SK-N-SH (cell line): Measurements from ENCODE around the gene S100A8. TPM values are rescaled to one million over a fixed set of nuclear protein-coding genes. Genes with fewer than 3 reads are reported as not detected.

ENCODE experiments used
- CTCF ChIA-PET: fragments of 300-600, 350-600 bp; formaldehyde crosslinking; extraction: SDS; loops from one replicate; lab custom pipeline; 2021; lab: Yijun Ruan, JAX
- POLR2A ChIA-PET: fragments of 350-600 bp; sonication (Branson Sonifier 250); formaldehyde crosslinking; extraction: SDS; loops from one replicate; lab custom pipeline; 2020; ENCODE audit warnings: antibody characterized with exemption, inconsistent platforms; lab: Yijun Ruan, JAX
- DNase-seq: peaks from one replicate; pipeline ENCODE4 v3.0.0; 2012
- H2AFZ ChIP-seq: fragments of 200-600 bp; sonication (generic); 2 replicates; pipeline ENCODE4 v1.8.1; 2016; ENCODE audit warnings: antibody characterized with exemption, mild to moderate bottlenecking, low read depth
- H3F3A ChIP-seq: fragments of 200-600 bp; sonication (generic); replicated peaks from 2 replicates; pipeline ENCODE3; 2016; ENCODE audit warnings: antibody characterized with exemption, mild to moderate bottlenecking; ENCODE audit not compliant: insufficient read depth
- H3K27ac ChIP-seq, 2 experiments: fragments of 200-500 bp in 1 of 2; fragments of 200-600 bp in 1 of 2; sonication (Bioruptor generic) in 1 of 2; sonication (generic), shearing (Covaris generic) in 1 of 2; 2 replicates each; pipeline versions ENCODE4 v1.5.1 to v1.6.1; 2014 to 2016; ENCODE audit warnings: low read depth in 2 of 2, inconsistent platforms in 1 of 2, low read length in 1 of 2, mild to moderate bottlenecking in 1 of 2, mixed read lengths in 1 of 2
- H3K27me3 ChIP-seq: fragments of 200-600 bp; sonication (generic), shearing (Covaris generic); 2 replicates; pipeline ENCODE4 v1.6.1; 2016; ENCODE audit warnings: mixed run types; ENCODE audit not compliant: insufficient read depth
- H3K36me3 ChIP-seq, 2 experiments: fragments of 200-500 bp in 1 of 2; fragments of 200-600 bp in 1 of 2; sonication (Bioruptor generic) in 1 of 2; sonication (generic) in 1 of 2; replicated peaks in 1 of 2; 2 replicates each; pipeline versions ENCODE3 to v1.5.1; 2014 to 2016; ENCODE audit warnings: low read length in 1 of 2, mild to moderate bottlenecking in 1 of 2; ENCODE audit not compliant: insufficient read depth in 2 of 2, control insufficient read depth in 1 of 2
- H3K4me1 ChIP-seq, 2 experiments: fragments of 200-500 bp in 1 of 2; fragments of 200-600 bp in 1 of 2; sonication (Bioruptor generic) in 1 of 2; sonication (generic), shearing (Covaris generic) in 1 of 2; 2 replicates each; pipeline versions ENCODE4 v1.5.1 to v1.6.1; 2014 to 2016; ENCODE audit warnings: low read depth in 1 of 2, low read length in 1 of 2, mixed run types in 1 of 2; ENCODE audit not compliant: insufficient read depth in 2 of 2, control insufficient read depth in 1 of 2
- H3K4me2 ChIP-seq: fragments of 200-600 bp; sonication (generic), shearing (Covaris generic); 2 replicates; pipeline ENCODE4 v1.6.1; 2017; ENCODE audit warnings: mixed run types
- H3K4me3 ChIP-seq, 2 experiments: fragments of 200-500 bp in 1 of 2; fragments of 200-600 bp in 1 of 2; sonication (Bioruptor generic) in 1 of 2; sonication (generic), shearing (Covaris generic) in 1 of 2; 2 replicates each; pipeline versions ENCODE4 v1.5.1 to v1.8.1; 2014 to 2016; ENCODE audit warnings: low read depth in 2 of 2, inconsistent platforms in 1 of 2, low read length in 1 of 2, mild to moderate bottlenecking in 1 of 2, mixed read lengths in 1 of 2, moderate library complexity in 1 of 2
- H3K79me2 ChIP-seq: fragments of 200-600 bp; sonication (generic); 2 replicates; pipeline ENCODE4 v1.8.1; 2017; ENCODE audit warnings: mild to moderate bottlenecking; ENCODE audit not compliant: insufficient read depth
- H3K9ac ChIP-seq: fragments of 200-600 bp; sonication (generic); 2 replicates; pipeline ENCODE4 v1.6.1; 2017; ENCODE audit warnings: mixed run types
- H3K9me2 ChIP-seq: fragments of 200-600 bp; sonication (generic); 2 replicates; pipeline ENCODE4 v1.6.1; 2017; ENCODE audit warnings: mixed run types
- H3K9me3 ChIP-seq: fragments of 200-600 bp; sonication (generic); 2 replicates; pipeline ENCODE4 v1.6.1; 2017; ENCODE audit warnings: mixed run types, mild to moderate bottlenecking, moderate library complexity
- H4K20me1 ChIP-seq: fragments of 200-600 bp; sonication (generic); 2 replicates; pipeline ENCODE4 v1.6.1; 2017; ENCODE audit warnings: mild to moderate bottlenecking, mixed run types; ENCODE audit not compliant: insufficient read depth
- CHD2 ChIP-seq: fragments of 150-350 bp; IDR thresholded peaks from 2 replicates; pipeline ENCODE4 v1.6.1; 2018; ENCODE audit warnings: low read length; ENCODE audit not compliant: partially characterized antibody
- EP300 ChIP-seq, 2 experiments: IDR thresholded peaks; 2 replicates each; pipeline versions ENCODE4 v1.4.0 to v1.6.1; 2012; ENCODE audit warnings: borderline replicate concordance in 1 of 2, low read depth in 1 of 2, low read length in 1 of 2
- EZH2phosphoT487 ChIP-seq: fragments of 200-600 bp; sonication (generic); IDR thresholded peaks from 2 replicates; pipeline ENCODE4 v1.6.1; 2017; ENCODE audit warnings: low read depth, mixed run types, mild to moderate bottlenecking, antibody characterized with exemption, moderate library complexity, borderline replicate concordance
- FOSL2 ChIP-seq: IDR thresholded peaks from 2 replicates; pipeline ENCODE4 v1.4.0; 2012; ENCODE audit warnings: low read depth, mild to moderate bottlenecking, moderate library complexity, borderline replicate concordance
- FOXJ3 ChIP-seq: sonication (generic); formaldehyde crosslinking; IDR thresholded peaks from 2 replicates; pipeline ENCODE4 v1.5.1; 2020; ENCODE audit warnings: mild to moderate bottlenecking, missing genetic modification reagents
- FOXM1 ChIP-seq: IDR thresholded peaks from 2 replicates; pipeline ENCODE4 v1.4.0; 2012; ENCODE audit warnings: low read depth, mild to moderate bottlenecking
- IRF3 ChIP-seq: fragments of 150-350 bp; IDR thresholded peaks from 2 replicates; pipeline ENCODE4 v1.6.1; 2016; ENCODE audit warnings: mild to moderate bottlenecking, low read depth, low read length
- MAX ChIP-seq: IDR thresholded peaks from 2 replicates; pipeline ENCODE4 v1.4.0; 2012; ENCODE audit warnings: low read depth
- MEF2A ChIP-seq: IDR thresholded peaks from 2 replicates; pipeline ENCODE4 v1.4.0; 2012; ENCODE audit warnings: low read depth, borderline replicate concordance
- NFIC ChIP-seq: IDR thresholded peaks from 2 replicates; pipeline ENCODE4 v1.4.0; 2012; ENCODE audit warnings: borderline replicate concordance
- PBX3 ChIP-seq: IDR thresholded peaks from 2 replicates; pipeline ENCODE4; 2012
- POLR2AphosphoS5 ChIP-seq: IDR thresholded peaks from 2 replicates; pipeline ENCODE4 v1.6.1; 2012; ENCODE audit warnings: low read depth, low read length
- RCOR1 ChIP-seq: fragments of 150-350 bp; IDR thresholded peaks from 2 replicates; pipeline ENCODE4 v1.6.1; 2017; ENCODE audit warnings: antibody characterized with exemption, low read length
- RFX5 ChIP-seq: IDR thresholded peaks from 2 replicates; pipeline ENCODE4 v1.6.1; 2012; ENCODE audit warnings: mild to moderate bottlenecking, improper control_type of control experiment, low read length
- RXRA ChIP-seq: IDR thresholded peaks from 2 replicates; pipeline ENCODE4 v1.4.0; 2012; ENCODE audit warnings: low read depth, mild to moderate bottlenecking, borderline replicate concordance
- SIN3A ChIP-seq: IDR thresholded peaks from 2 replicates; pipeline ENCODE4 v1.6.1; 2012; ENCODE audit warnings: low read depth, mild to moderate bottlenecking, low read length, moderate library complexity, borderline replicate concordance
- TAF1 ChIP-seq: IDR thresholded peaks from 2 replicates; pipeline ENCODE4 v1.6.1; 2012; ENCODE audit warnings: low read depth, mild to moderate bottlenecking, low read length, moderate library complexity, borderline replicate concordance
- USF1 ChIP-seq: IDR thresholded peaks from 2 replicates; pipeline ENCODE4 v1.4.0; 2012; ENCODE audit warnings: low read depth, borderline replicate concordance
- YY1 ChIP-seq: IDR thresholded peaks from 2 replicates; pipeline ENCODE4 v1.4.0; 2012; ENCODE audit warnings: low read depth, mild to moderate bottlenecking
- ZBTB33 ChIP-seq: IDR thresholded peaks from 2 replicates; pipeline ENCODE4 v1.4.0; 2012; ENCODE audit warnings: low read depth, borderline replicate concordance
- WGBS: methylation state at CpG from one replicate; pipeline ENCODE4 v1.1.6; 2017; ENCODE audit warnings: low lambda C conversion rate; 5-methylcytosine and 5-hydroxymethylcytosine counted together
- polyA plus RNA-seq, 3 experiments: library from polyadenylated mRNA; depleted of rRNA; stranded (reverse); fragments of >200 nt; gene quantifications; 2 replicates each; pipeline ENCODE4 v1.2.3, GENCODE V29; 2012

S100A8 gene
- polyA plus RNA-seq, 1 of the 3 experiments (the other 2 are of a cell fraction), result not detected

DNA sequence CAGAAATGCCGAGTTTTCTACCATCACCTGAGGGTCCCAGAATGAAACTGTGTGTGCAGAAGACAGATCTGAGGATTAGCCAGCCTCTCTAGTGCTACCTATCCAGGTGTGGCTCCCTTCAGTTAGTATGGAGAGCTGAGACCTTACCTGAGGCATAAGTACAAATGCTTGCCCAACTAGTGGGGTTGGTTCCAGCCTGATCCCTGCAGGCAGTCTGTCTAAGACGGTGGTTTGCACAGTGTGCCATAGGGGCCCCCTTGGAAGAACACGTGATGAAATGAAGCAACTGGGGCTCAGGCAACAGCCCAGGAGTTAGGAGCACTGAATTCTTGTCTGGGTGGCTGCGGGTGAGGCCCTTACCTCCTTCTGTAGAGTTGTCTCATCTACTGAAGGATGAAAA is 41.1 kb upstream of the S100A8 start:
- POLR2A ChIA-PET, result no interaction called here
- 0% methylated on average over 4 of the region's 4 CpGs for WGBS
- no peaks in the 10 kb centered on the region for H3K9me3 ChIP-seq
- no peak overlapping the region for H3K27ac ChIP-seq
- H3K4me3 ChIP-seq, result no peak overlapping the region
- no peak overlapping the region for H3K4me2 ChIP-seq
- no peak for DNase-seq
- no peaks in the 10 kb centered on the region for H3K79me2 ChIP-seq
- peaks cover 12% of the 10 kb centered on the region; the same call in 1 of the 2 replicates for H3K27me3 ChIP-seq
- TF ChIP-seq RCOR1, result no peak
- no peak for TF ChIP-seq FOXJ3 (CRISPR knock-in tag)
- TF ChIP-seq USF1, result no peak
- no peak for TF ChIP-seq NFIC
- TF ChIP-seq FOXM1, result no peak
- TF ChIP-seq ZBTB33, result no peak
- no peak for TF ChIP-seq IRF3
- no peak for TF ChIP-seq PBX3
- TF ChIP-seq CHD2, result no peak
- no peak for TF ChIP-seq TAF1
- no peak for TF ChIP-seq EZH2phosphoT487
- no peak for TF ChIP-seq RFX5
- TF ChIP-seq, all 33 proteins: peak for 0
- Histone ChIP-seq H3K4me1 (no peaks in the 10 kb centered on the region), H3F3A (no peaks in the 10 kb centered on the region), H4K20me1 (no peaks in the 10 kb centered on the region), H2AFZ (no peak overlapping the region), H3K36me3 (no peaks in the 10 kb centered on the region), H3K9me2 (no peaks in the 10 kb centered on the region), H3K9ac (no peak overlapping the region)
- CTCF ChIA-PET, result no interaction called here

GRCh38 chr1:153431427-153431826 is 40.6 kb upstream of the S100A8 start:
- H3K79me2 ChIP-seq, result no peaks in the 10 kb centered on the region
- H3K9ac ChIP-seq, result no peak overlapping the region
- no peak overlapping the region for H3K27ac ChIP-seq
- no peaks in the 10 kb centered on the region for H3K36me3 ChIP-seq
- H3F3A ChIP-seq, result no peaks in the 10 kb centered on the region
- POLR2A ChIA-PET, result no interaction called here
- peaks cover 12% of the 10 kb centered on the region; the same call in 1 of the 2 replicates for H3K27me3 ChIP-seq
- CTCF ChIA-PET, result no interaction called here
- DNase-seq, result no peak
- H3K4me2 ChIP-seq, result no peak overlapping the region
- no peaks in the 10 kb centered on the region for H3K4me1 ChIP-seq
- no peaks in the 10 kb centered on the region for H3K9me2 ChIP-seq
- H4K20me1 ChIP-seq, result no peaks in the 10 kb centered on the region
- 17% methylated on average over 3 of the region's 3 CpGs for WGBS
- no peak overlapping the region for H2AFZ ChIP-seq
- no peak overlapping the region for H3K4me3 ChIP-seq
- no peaks in the 10 kb centered on the region for H3K9me3 ChIP-seq
- no peak for TF ChIP-seq RFX5
- TF ChIP-seq YY1, result no peak
- TF ChIP-seq ZBTB33, result no peak
- TF ChIP-seq MEF2A, result no peak
- TF ChIP-seq SIN3A, result no peak
- TF ChIP-seq POLR2AphosphoS5, result no peak
- no peak for TF ChIP-seq EP300 (IDR thresholded peaks at IDR 0.05; ENCODE audit: borderline replicate concordance in 1 of 2, low read depth in 1 of 2, low read length in 1 of 2)
- no peak for TF ChIP-seq PBX3
- TF ChIP-seq RXRA, result no peak
- TF ChIP-seq MAX, result no peak
- no peak for TF ChIP-seq FOSL2
